Neuron (in vitro differentiated cells): ENCODE results near the gene GYG2.
"Not testable (repeated sequence)": the region's sequence is repeated elsewhere in the genome, so short reads cannot be mapped to it uniquely, and the experiment has no call there.

ENCODE experiments used
- H2AFZ ChIP-seq: one replicate; pipeline ENCODE4 v1.6.1; 2013; ENCODE audit warnings: low read depth, mild to moderate bottlenecking, inconsistent platforms, low read length, moderate library complexity
- H3K27me3 ChIP-seq: one replicate; pipeline ENCODE4 v1.6.1; 2013; ENCODE audit warnings: low read length; ENCODE audit not compliant: insufficient read depth
- H3K36me3 ChIP-seq: one replicate; pipeline ENCODE4 v1.6.1; 2013; ENCODE audit warnings: low read length; ENCODE audit not compliant: insufficient read depth
- H3K4me1 ChIP-seq: one replicate; pipeline ENCODE4 v1.6.1; 2013; ENCODE audit warnings: low read length; ENCODE audit not compliant: insufficient read depth
- H3K4me3 ChIP-seq: 2 replicates; pipeline ENCODE4 v1.5.1; 2013; ENCODE audit warnings: mild to moderate bottlenecking, low read length, moderate library complexity
- H3K9me3 ChIP-seq: one replicate; pipeline ENCODE4 v1.6.1; 2013; ENCODE audit warnings: low read length

GYG2 gene

GRCh38 chrX:2908125-2908685 lies 79.5 kb downstream of the GYG2 start:
- no peak overlapping the region for H3K4me3 ChIP-seq
- H3K36me3 ChIP-seq: peaks cover 4% of the 10 kb centered on the region
- no peak overlapping the region for H2AFZ ChIP-seq
- H3K4me1 ChIP-seq: no peaks in the 10 kb centered on the region
- H3K9me3 ChIP-seq: peaks cover 5% of the 10 kb centered on the region
- H3K27me3 ChIP-seq: no peaks in the 10 kb centered on the region

GRCh38 chrX:2910109-2910508 lies 81.4 kb downstream of the GYG2 start:
- H3K36me3 ChIP-seq: peaks cover 2% of the 10 kb centered on the region

GRCh38 chrX:2913118-2913517 lies 84.4 kb downstream of the GYG2 start:
- Histone ChIP-seq H3K4me1 (no peaks in the 10 kb centered on the region), H3K9me3 (no peaks in the 10 kb centered on the region), H3K27me3 (no peaks in the 10 kb centered on the region), H3K36me3 (no peaks in the 10 kb centered on the region), H3K4me3 (no peak overlapping the region), H2AFZ (no peak overlapping the region)

More at GRCh38 chrX:2910109-2910508, 81.4 kb downstream of the GYG2 start:
- H3K9me3 ChIP-seq: no peaks in the 10 kb centered on the region
- no peak overlapping the region for H2AFZ ChIP-seq
- H3K4me3 ChIP-seq: no peak overlapping the region
- no peaks in the 10 kb centered on the region for H3K27me3 ChIP-seq
- no peaks in the 10 kb centered on the region for H3K4me1 ChIP-seq

GRCh38 chrX:2917767-2918166 lies 89.0 kb downstream of the GYG2 start:
- H3K4me3 ChIP-seq: no peak overlapping the region
- no peaks in the 10 kb centered on the region for H3K36me3 ChIP-seq
- no peaks in the 10 kb centered on the region for H3K4me1 ChIP-seq
- no peaks in the 10 kb centered on the region for H3K27me3 ChIP-seq
- H3K9me3 ChIP-seq: no peaks in the 10 kb centered on the region
- no peak overlapping the region for H2AFZ ChIP-seq

GRCh38 chrX:2921193-2921592 lies 92.5 kb downstream of the GYG2 start:
- no peak overlapping the region for H2AFZ ChIP-seq
- H3K4me1 ChIP-seq: no peaks in the 10 kb centered on the region
- H3K4me3 ChIP-seq: no peak overlapping the region
- no peaks in the 10 kb centered on the region for H3K9me3 ChIP-seq
- H3K27me3 ChIP-seq: no peaks in the 10 kb centered on the region
- no peaks in the 10 kb centered on the region for H3K36me3 ChIP-seq

- Histone ChIP-seq H3K9me3 (no peaks in the 10 kb centered on the region), H3K36me3 (no peaks in the 10 kb centered on the region), H3K27me3 (no peaks in the 10 kb centered on the region), H2AFZ (no peak overlapping the region), H3K4me1 (no peaks in the 10 kb centered on the region), H3K4me3 (no peak overlapping the region)
These were observed 93.0 kb downstream of the GYG2 start for GRCh38 chrX:2921750-2922149.

- no peaks in the 10 kb centered on the region for H3K36me3 ChIP-seq
- peaks cover 1% of the 10 kb centered on the region for H3K27me3 ChIP-seq
- H3K9me3 ChIP-seq: no peaks in the 10 kb centered on the region
- no peak overlapping the region for H3K4me3 ChIP-seq
- no peak overlapping the region for H2AFZ ChIP-seq
- peaks cover under 1% of the 10 kb centered on the region for H3K4me1 ChIP-seq
These were observed 95.4 kb downstream of the GYG2 start for GRCh38 chrX:2924151-2924550.

GRCh38 chrX:2926255-2926654 lies 97.5 kb downstream of the GYG2 start:
- not testable (repeated sequence) for H3K36me3 ChIP-seq, H3K9me3 ChIP-seq, H2AFZ ChIP-seq, H3K4me3 ChIP-seq, H3K4me1 ChIP-seq, H3K27me3 ChIP-seq

GRCh38 chrX:2926664-2927275 lies 98.0 kb downstream of the GYG2 start:
- peaks cover 2% of the 10 kb centered on the region for H3K9me3 ChIP-seq
- H3K27me3 ChIP-seq: peaks cover 4% of the 10 kb centered on the region
- no peak overlapping the region for H2AFZ ChIP-seq
- peaks cover 2% of the 10 kb centered on the region for H3K4me1 ChIP-seq
- H3K4me3 ChIP-seq: no peak overlapping the region
- H3K36me3 ChIP-seq: no peaks in the 10 kb centered on the region

- peaks cover 2% of the 10 kb centered on the region for H3K4me1 ChIP-seq
- peak overlapping the region; percentile 2 for H3K4me3 ChIP-seq
- peaks cover 4% of the 10 kb centered on the region for H3K9me3 ChIP-seq
- H2AFZ ChIP-seq: no peak overlapping the region
- no peaks in the 10 kb centered on the region for H3K36me3 ChIP-seq
- peaks cover 4% of the 10 kb centered on the region for H3K27me3 ChIP-seq
These were observed 99.5 kb downstream of the GYG2 start for GRCh38 chrX:2928191-2928582.

GRCh38 chrX:2928583-2929434 lies 100.1 kb downstream of the GYG2 start, which contains the start of gene ARSD:
TSS of gene ARSD (minus strand) at chrX:2929339. CDS start at chrX:2929275, 64 bp downstream.
- Histone ChIP-seq H3K27me3 (peaks cover 4% of the 10 kb centered on the region), H3K4me1 (peaks cover 2% of the 10 kb centered on the region), H3K4me3 (peak within 1 kb of the TSS; percentile 50), H3K9me3 (peaks cover 4% of the 10 kb centered on the region), H3K36me3 (no peaks in the 10 kb centered on the region), H2AFZ (peak within 1 kb of the TSS; percentile 99)

GRCh38 chrX:2931155-2931554 lies 102.4 kb downstream of the GYG2 start:
- no peak overlapping the region for H3K4me3 ChIP-seq
- peaks cover 4% of the 10 kb centered on the region for H3K9me3 ChIP-seq
- H3K27me3 ChIP-seq: peaks cover 4% of the 10 kb centered on the region
- H2AFZ ChIP-seq: no peak overlapping the region
- H3K36me3 ChIP-seq: no peaks in the 10 kb centered on the region
- H3K4me1 ChIP-seq: peaks cover 2% of the 10 kb centered on the region

GRCh38 chrX:2931612-2932011 lies 102.9 kb downstream of the GYG2 start:
- Histone ChIP-seq H3K27me3 (peaks cover 4% of the 10 kb centered on the region), H3K4me1 (peaks cover 2% of the 10 kb centered on the region), H3K36me3 (no peaks in the 10 kb centered on the region), H2AFZ (no peak overlapping the region), H3K9me3 (peaks cover 4% of the 10 kb centered on the region), H3K4me3 (no peak overlapping the region)
